Osteoblast (primary cell): Measurements from ENCODE around the gene LCN15. TPM values are rescaled to one million over a fixed set of nuclear protein-coding genes. Genes with fewer than 3 reads are reported as not detected.
"Not testable (repeated sequence)": the region's sequence is repeated elsewhere in the genome, so short reads cannot be mapped to it uniquely, and the experiment has no call there.

Experiments
- DNase-seq: peaks from one replicate; pipeline ENCODE4 v3.0.0; 2011; ENCODE audit warnings: low spot score, mixed read lengths; ENCODE audit not compliant: insufficient read length; ENCODE audit errors: missing footprints
- H2AFZ ChIP-seq: 2 replicates; pipeline ENCODE4 v1.6.0; 2011; ENCODE audit warnings: mild to moderate bottlenecking, low read length
- H3K27ac ChIP-seq: 2 replicates; pipeline ENCODE4 v1.5.1; 2011; ENCODE audit warnings: mild to moderate bottlenecking, low read depth, low read length, moderate library complexity
- H3K27me3 ChIP-seq: 2 replicates; pipeline ENCODE4 v1.6.0; 2012; ENCODE audit warnings: mild to moderate bottlenecking, control low read depth, inconsistent platforms, low read length, moderate library complexity; ENCODE audit not compliant: insufficient read depth
- H3K36me3 ChIP-seq: 2 replicates; pipeline ENCODE4 v1.5.1; 2011; ENCODE audit warnings: mild to moderate bottlenecking, low read length, control low read depth, moderate library complexity; ENCODE audit not compliant: insufficient read depth
- H3K4me1 ChIP-seq: 2 replicates; pipeline ENCODE4 v1.5.1; 2011; ENCODE audit warnings: mild to moderate bottlenecking, low read length, control low read depth, moderate library complexity; ENCODE audit not compliant: insufficient read depth
- H3K4me2 ChIP-seq: 2 replicates; pipeline ENCODE4 v1.6.0; 2011; ENCODE audit warnings: mild to moderate bottlenecking, low read length; ENCODE audit not compliant: insufficient read depth
- H3K4me3 ChIP-seq: fragments of 200-600 bp; sonication (generic); 3 replicates; pipeline ENCODE4 v1.5.1; 2012; ENCODE audit warnings: mild to moderate bottlenecking, low read length, inconsistent platforms; ENCODE audit not compliant: insufficient read depth
- H3K79me2 ChIP-seq: 2 replicates; pipeline ENCODE4 v1.6.0; 2012; ENCODE audit warnings: mild to moderate bottlenecking, low read length, control low read depth, inconsistent platforms; ENCODE audit not compliant: insufficient read depth
- H3K9me3 ChIP-seq: 2 replicates; pipeline ENCODE4 v1.5.1; 2011; ENCODE audit warnings: low read depth, low read length, control low read depth
- H4K20me1 ChIP-seq: 2 replicates; pipeline ENCODE4 v1.6.0; 2012; ENCODE audit warnings: mild to moderate bottlenecking, low read length, control low read depth; ENCODE audit not compliant: insufficient read depth
- CTCF ChIP-seq: IDR thresholded peaks from 2 replicates; pipeline ENCODE4 v1.5.1; 2011; ENCODE audit warnings: mild to moderate bottlenecking, low read depth, low read length, moderate library complexity; ENCODE audit errors: extremely low read depth
- total RNA-seq: library from RNA; depleted of rRNA; stranded (reverse); fragments of >200 nt; gene quantifications from 2 replicates; pipeline ENCODE4 v1.2.3, GENCODE V29; 2012

The LCN15 gene
- total RNA-seq, 1 donor, result not detected

GRCh38 chr9:136757751-136758140 lies 6.6 kb downstream of the LCN15 start:
- Histone ChIP-seq H3K4me3 (no peak overlapping the region), H2AFZ (no peak overlapping the region), H3K9me3 (peaks cover 6% of the 10 kb centered on the region), H3K79me2 (no peaks in the 10 kb centered on the region), H3K27me3 (no peaks in the 10 kb centered on the region), H3K27ac (no peak overlapping the region), H3K4me1 (no peaks in the 10 kb centered on the region), H3K36me3 (no peaks in the 10 kb centered on the region), H3K4me2 (no peak overlapping the region), H4K20me1 (no peaks in the 10 kb centered on the region)
- no peak for TF ChIP-seq CTCF
- DNase-seq, result peak; percentile 57

GRCh38 chr9:136757328-136757727 lies 7.0 kb downstream of the LCN15 start:
- Histone ChIP-seq H2AFZ (no peak overlapping the region), H3K4me2 (no peak overlapping the region), H4K20me1 (no peaks in the 10 kb centered on the region), H3K4me1 (no peaks in the 10 kb centered on the region), H3K27me3 (no peaks in the 10 kb centered on the region), H3K9me3 (peaks cover 6% of the 10 kb centered on the region), H3K79me2 (no peaks in the 10 kb centered on the region), H3K36me3 (no peaks in the 10 kb centered on the region), H3K27ac (no peak overlapping the region), H3K4me3 (no peak overlapping the region)
- peak; percentile 47 for DNase-seq
- TF ChIP-seq CTCF, result no peak

- H3K27ac ChIP-seq, result no peak overlapping the region
Measured at GRCh38 chr9:136756836-136757235, 7.5 kb downstream of the LCN15 start.

GRCh38 chr9:136756134-136756438 lies 8.2 kb downstream of the LCN15 start:
- H3K27ac ChIP-seq, result no peak overlapping the region
- TF ChIP-seq CTCF, result no peak
- no peak overlapping the region for H3K4me3 ChIP-seq
- H3K4me2 ChIP-seq, result no peak overlapping the region
- no peak overlapping the region for H2AFZ ChIP-seq
- H3K36me3 ChIP-seq, result no peaks in the 10 kb centered on the region
- H3K9me3 ChIP-seq, result peaks cover 8% of the 10 kb centered on the region
- no peaks in the 10 kb centered on the region for H4K20me1 ChIP-seq
- H3K79me2 ChIP-seq, result no peaks in the 10 kb centered on the region
- DNase-seq, result peak; percentile 69
- no peaks in the 10 kb centered on the region for H3K4me1 ChIP-seq
- no peaks in the 10 kb centered on the region for H3K27me3 ChIP-seq

More at GRCh38 chr9:136756836-136757235, 7.5 kb downstream of the LCN15 start:
- no peaks in the 10 kb centered on the region for H3K36me3 ChIP-seq
- peak; percentile 66 for DNase-seq
- no peak for TF ChIP-seq CTCF
- peaks cover 7% of the 10 kb centered on the region for H3K9me3 ChIP-seq
- no peak overlapping the region for H3K4me3 ChIP-seq
- H4K20me1 ChIP-seq, result no peaks in the 10 kb centered on the region
- no peaks in the 10 kb centered on the region for H3K27me3 ChIP-seq
- H3K79me2 ChIP-seq, result no peaks in the 10 kb centered on the region
- H2AFZ ChIP-seq, result no peak overlapping the region
- no peaks in the 10 kb centered on the region for H3K4me1 ChIP-seq
- H3K4me2 ChIP-seq, result no peak overlapping the region

- DNase-seq, result peak; percentile 36
- not testable (repeated sequence) for H4K20me1 ChIP-seq, H3K36me3 ChIP-seq, H3K4me3 ChIP-seq, H3K27ac ChIP-seq, H3K79me2 ChIP-seq, H3K9me3 ChIP-seq, H3K4me1 ChIP-seq, H3K27me3 ChIP-seq, H3K4me2 ChIP-seq, H2AFZ ChIP-seq
Measured at GRCh38 chr9:136755302-136756133, 8.8 kb downstream of the LCN15 start.
